Measurements from ENCODE around the gene GALT. TPM values are rescaled to one million over a fixed set of nuclear protein-coding genes. Genes with fewer than 3 reads are reported as not detected.

GALT gene
- 25.7 and 26.6 TPM in 2 replicates for total RNA-seq (2022)
- Bru-seq, nascent RNA: percentile 60 among the genes with signal in this experiment
- percentile 80 among the genes with signal in this experiment for BruChase-seq, experiment 1, labeled RNA remaining after a 6-hour chase
- percentile 76 among the genes with signal in this experiment for BruChase-seq, experiment 2, labeled RNA remaining after a 2-hour chase
- long read RNA-seq, transcript GALT-201 (11 exons, 1,768 nt): major isoform, 25 of 404 reads
- long read RNA-seq, partial matches to known transcripts: 358 of 404 reads
- long read RNA-seq, other reads (novel, unspliced or antisense): 19 of 404 reads

DNA sequence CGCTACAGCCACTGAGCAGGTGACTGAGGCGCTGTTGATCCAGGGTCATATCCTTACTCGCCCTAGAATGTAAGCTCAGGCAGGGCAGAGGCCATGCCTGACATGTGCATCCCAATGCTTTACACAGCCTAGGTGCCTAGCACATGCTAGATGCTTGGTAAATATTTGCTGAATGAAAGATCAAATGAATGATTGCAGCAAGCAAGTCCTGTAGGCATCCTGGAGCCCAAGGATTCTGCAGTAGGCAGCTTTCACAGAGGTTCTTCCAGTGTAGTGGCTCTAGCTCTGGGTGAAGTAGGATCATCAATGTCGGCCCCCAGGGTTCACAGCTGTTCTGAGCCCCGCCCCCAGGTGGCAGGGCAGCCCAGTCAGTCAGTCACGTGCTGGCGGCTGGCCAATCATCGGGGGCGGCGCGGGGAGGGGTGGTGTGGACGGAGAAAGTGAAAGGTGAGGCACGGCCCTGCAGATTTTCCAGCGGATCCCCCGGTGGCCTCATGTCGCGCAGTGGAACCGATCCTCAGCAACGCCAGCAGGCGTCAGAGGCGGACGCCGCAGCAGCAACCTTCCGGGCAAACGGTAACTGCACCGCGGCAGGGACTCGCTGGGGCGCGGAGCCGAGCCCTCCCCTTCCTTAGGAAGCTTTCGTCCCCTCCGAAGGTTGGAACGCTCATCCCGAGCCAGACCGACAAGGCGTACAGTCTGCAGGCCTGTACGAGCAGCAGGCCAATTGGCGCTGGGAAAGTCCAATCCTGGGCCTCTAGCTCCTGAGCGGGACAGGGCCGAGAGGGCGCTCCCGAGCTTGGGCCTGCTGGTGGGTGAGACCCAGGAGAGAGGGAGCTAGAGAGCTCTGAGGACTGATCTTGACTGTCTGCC lies at the start of gene GALT:
Gene GALT, plus strand, starts transcription at position 465 of the 873 bp plus-strand sequence. Its CDS starts 30 bp downstream, at position 495.
- peak; percentile 95 for DNase-seq
- intact Hi-C loops (cut with micrococcal nuclease; ENCODE audit: unreplicated experiment): no loop called here
- Mint-ChIP-seq H3K9me3 (ENCODE audit: low read depth, unreplicated experiment) (no peaks in the 10 kb centered on the region), H3K36me3 (ENCODE audit: insufficient read depth, unreplicated experiment) (peaks cover 13% of the 10 kb centered on the region), H3K4me1 (ENCODE audit: low read depth, unreplicated experiment) (peaks cover 10% of the 10 kb centered on the region), H3K27me3 (ENCODE audit: unreplicated experiment) (no peaks in the 10 kb centered on the region), H3K27ac (ENCODE audit: unreplicated experiment) (peak within 1 kb of the TSS; percentile 67), H3K4me3 (ENCODE audit: low read depth, unreplicated experiment) (peak within 1 kb of the TSS; percentile 74)
- TF ChIP-seq CTCF (IDR thresholded peaks at IDR 0.05; ENCODE audit: unreplicated experiment): no peak
- CTCF ChIA-PET: interaction anchor here (0.5 to 1.5 kb wide), 7 partner anchors 9 to 1087 kb away, joined by 3 to 6 read pairs (median 3); partner anchors contain the start of gene SIGMAR1
- BruUV-seq (replicated peaks): no TSS peak

DNA sequence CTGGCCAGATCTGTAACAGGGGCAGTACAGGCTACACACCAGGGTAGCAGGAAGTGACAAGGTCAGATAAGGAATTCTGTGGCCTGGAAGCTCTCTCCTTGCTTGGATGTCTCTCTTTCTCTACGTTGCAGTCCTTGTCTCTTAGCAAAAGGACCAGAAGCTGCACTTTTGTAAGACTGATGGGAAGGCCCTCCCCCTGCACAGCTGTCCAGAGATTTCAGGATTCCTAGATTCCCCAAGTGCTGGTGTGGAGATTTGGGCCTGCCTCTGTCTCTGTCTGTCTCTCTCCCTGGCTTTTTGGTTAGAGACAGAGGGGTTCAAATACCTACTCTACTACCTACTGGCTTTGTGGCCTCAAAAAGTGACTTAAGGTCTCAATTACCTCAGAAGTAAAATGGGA lies 46.9 kb upstream of the GALT start:
- TF ChIP-seq CTCF (IDR thresholded peaks at IDR 0.05; ENCODE audit: unreplicated experiment): no peak
- BruUV-seq (replicated peaks): no TSS peak
- Mint-ChIP-seq H3K4me1 (ENCODE audit: low read depth, unreplicated experiment) (no peaks in the 10 kb centered on the region), H3K27ac (ENCODE audit: unreplicated experiment) (no peak overlapping the region), H3K4me3 (ENCODE audit: low read depth, unreplicated experiment) (no peak overlapping the region), H3K9me3 (ENCODE audit: low read depth, unreplicated experiment) (no peaks in the 10 kb centered on the region), H3K27me3 (ENCODE audit: unreplicated experiment) (peaks cover 81% of the 10 kb centered on the region), H3K36me3 (ENCODE audit: insufficient read depth, unreplicated experiment) (no peaks in the 10 kb centered on the region)
- DNase-seq: no peak
- CTCF ChIA-PET: no interaction called here
- intact Hi-C loops (cut with micrococcal nuclease; ENCODE audit: unreplicated experiment): loop anchor here (10.0 kb wide), 1 partner anchor 195 kb away; no protein-coding TSS in a partner anchor

DNA sequence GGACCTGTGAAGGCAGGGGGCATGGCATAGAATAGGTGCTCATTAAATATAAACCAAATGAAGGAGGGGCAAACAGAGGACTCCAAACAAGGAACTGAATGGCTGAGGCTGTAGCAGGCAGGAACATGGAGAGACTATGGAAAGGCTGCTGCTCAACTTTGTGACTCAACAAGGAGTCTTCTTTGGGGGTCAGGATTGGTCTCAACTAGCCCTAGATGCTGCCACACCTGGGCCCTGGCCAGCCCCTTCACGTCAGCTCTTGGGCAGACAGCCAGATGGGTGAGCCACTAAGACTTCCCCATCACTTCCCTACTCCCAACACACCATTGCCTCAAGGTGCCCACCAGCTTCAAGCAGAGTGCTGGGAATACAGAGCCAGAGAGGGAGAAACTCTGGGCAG lies 45.6 kb upstream of the GALT start:
- H3K9me3 Mint-ChIP-seq (ENCODE audit: low read depth, unreplicated experiment): no peaks in the 10 kb centered on the region
- H3K4me3 Mint-ChIP-seq (ENCODE audit: low read depth, unreplicated experiment): no peak overlapping the region
- H3K36me3 Mint-ChIP-seq (ENCODE audit: insufficient read depth, unreplicated experiment): no peaks in the 10 kb centered on the region
- DNase-seq: peak; percentile 15
- no TSS peak for BruUV-seq (replicated peaks)
- CTCF ChIA-PET: no interaction called here
- intact Hi-C loops (cut with micrococcal nuclease; ENCODE audit: unreplicated experiment): no loop called here
- H3K27ac Mint-ChIP-seq (ENCODE audit: unreplicated experiment): no peak overlapping the region
- H3K27me3 Mint-ChIP-seq (ENCODE audit: unreplicated experiment): peaks cover 76% of the 10 kb centered on the region
- no peak for TF ChIP-seq CTCF (IDR thresholded peaks at IDR 0.05; ENCODE audit: unreplicated experiment)
- no peaks in the 10 kb centered on the region for H3K4me1 Mint-ChIP-seq (ENCODE audit: low read depth, unreplicated experiment)

GRCh38 chr9:34601937-34602573 lies 44.4 kb upstream of the GALT start:
- intact Hi-C loops (cut with micrococcal nuclease; ENCODE audit: unreplicated experiment): no loop called here
- no peaks in the 10 kb centered on the region for H3K4me1 Mint-ChIP-seq (ENCODE audit: low read depth, unreplicated experiment)
- H3K36me3 Mint-ChIP-seq (ENCODE audit: insufficient read depth, unreplicated experiment): no peaks in the 10 kb centered on the region
- H3K9me3 Mint-ChIP-seq (ENCODE audit: low read depth, unreplicated experiment): no peaks in the 10 kb centered on the region
- H3K4me3 Mint-ChIP-seq (ENCODE audit: low read depth, unreplicated experiment): no peak overlapping the region
- H3K27me3 Mint-ChIP-seq (ENCODE audit: unreplicated experiment): peaks cover 65% of the 10 kb centered on the region
- DNase-seq: no peak
- no peak overlapping the region for H3K27ac Mint-ChIP-seq (ENCODE audit: unreplicated experiment)
- TF ChIP-seq CTCF (IDR thresholded peaks at IDR 0.05; ENCODE audit: unreplicated experiment): no peak
- BruUV-seq (replicated peaks): no TSS peak
- CTCF ChIA-PET: no interaction called here

Data from Calu3 (cell line).